ENCODE results near the gene GAL3ST2.

DNA sequence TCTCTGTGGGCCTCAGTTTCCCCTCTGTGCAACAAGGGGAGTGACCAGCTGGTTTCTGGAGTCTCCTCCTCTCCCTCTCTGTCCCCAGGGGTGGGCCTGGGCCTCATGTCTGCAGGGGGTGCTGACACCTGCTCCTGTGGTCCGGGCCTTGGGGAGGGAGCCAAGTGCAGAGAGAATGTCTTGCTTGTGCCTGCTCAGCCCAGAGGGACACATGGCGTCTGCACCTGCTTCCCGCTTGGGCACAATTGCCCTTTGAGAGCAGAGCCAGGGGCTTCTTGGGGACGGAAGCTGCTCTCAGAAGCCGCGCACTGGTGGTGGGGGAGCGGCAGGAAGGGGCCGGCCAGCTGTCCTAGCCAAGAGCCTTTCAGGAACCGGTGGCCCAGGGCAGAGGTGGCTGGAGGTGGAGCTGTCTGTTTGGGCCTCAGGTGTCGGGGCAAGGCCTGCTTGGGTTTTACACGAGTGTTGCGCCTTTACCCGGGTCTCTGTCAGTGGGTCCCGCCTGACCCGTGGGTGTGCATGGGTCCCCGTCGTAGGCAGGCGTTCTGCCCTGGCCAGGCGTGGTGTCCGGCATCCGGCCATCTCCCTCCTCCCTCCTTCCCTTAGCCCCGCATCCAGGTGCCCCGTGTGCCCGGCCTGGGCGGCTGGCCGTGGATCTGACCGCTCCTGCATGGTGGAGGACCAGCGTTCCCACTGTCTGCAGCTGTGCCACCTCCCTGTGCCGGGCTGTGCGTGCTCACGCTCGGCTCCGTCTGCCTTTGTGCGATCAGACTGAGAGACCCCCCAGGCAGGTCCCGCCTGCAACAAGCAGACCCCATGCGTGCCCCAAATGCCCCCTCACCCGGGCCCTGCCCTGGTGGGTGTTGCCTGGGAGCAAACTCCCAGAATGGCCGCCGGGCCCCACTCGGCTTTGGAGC, 36.4 kb downstream of the GAL3ST2 start:
- TF ChIP-seq ATF2 (IDR thresholded peaks at IDR 0.05; ENCODE audit: low read length) = no peak
- no peak for TF ChIP-seq EGR1 (IDR thresholded peaks at IDR 0.05; ENCODE audit: borderline replicate concordance, low read depth, low read length)
- no peak for TF ChIP-seq JUND (IDR thresholded peaks at IDR 0.05; ENCODE audit: low read length)

Measured in H1 (cell line).